Endothelial cell (in vitro differentiated cells): Measurements from ENCODE around the gene PKD2. TPM values are rescaled to one million over a fixed set of nuclear protein-coding genes. Genes with fewer than 3 reads are reported as not detected.

Source experiments
- DNase-seq: peaks from one replicate; pipeline ENCODE4 v3.0.0; 2021; ENCODE audit warnings: low spot score
- H3K27ac Mint-ChIP-seq: one replicate; pipeline ENCODE4 v1.8.0; 2021; ENCODE audit warnings: mixed read lengths, inconsistent platforms; ENCODE audit not compliant: unreplicated experiment
- H3K27me3 Mint-ChIP-seq: one replicate; pipeline ENCODE4 v1.8.0; 2021; ENCODE audit warnings: mild to moderate bottlenecking, moderate library complexity, mixed read lengths, inconsistent platforms; ENCODE audit not compliant: unreplicated experiment
- H3K36me3 Mint-ChIP-seq: one replicate; pipeline ENCODE4 v1.8.0; 2021; ENCODE audit warnings: mild to moderate bottlenecking, low read depth, mixed read lengths, inconsistent platforms; ENCODE audit not compliant: unreplicated experiment
- H3K4me1 Mint-ChIP-seq: one replicate; pipeline ENCODE4 v1.8.0; 2021; ENCODE audit warnings: mild to moderate bottlenecking, mixed read lengths, inconsistent platforms; ENCODE audit not compliant: unreplicated experiment
- H3K4me3 Mint-ChIP-seq: one replicate; pipeline ENCODE4 v1.8.0; 2021; ENCODE audit warnings: mild to moderate bottlenecking, mixed read lengths, inconsistent platforms; ENCODE audit not compliant: unreplicated experiment
- H3K9me3 Mint-ChIP-seq: one replicate; pipeline ENCODE4 v1.8.0; 2021; ENCODE audit warnings: mixed read lengths, inconsistent platforms; ENCODE audit not compliant: unreplicated experiment
- total RNA-seq: library from RNA; stranded (reverse); fragmentation: NEBNext Ultra II Directional; extraction: Animal tissue kit (Norgen Biotek cat#: 25700); gene quantifications from one replicate; pipeline ENCODE4 v1.2.1, GENCODE V29; 2021; ENCODE audit not compliant: unreplicated experiment
- TF ChIP-seq, protein P1 (sequence below): fragments of 200-600 bp; sonication (generic); IDR thresholded peaks from one replicate; pipeline ENCODE4 v1.5.0; 2021; ENCODE audit warnings: antibody characterized with exemption; ENCODE audit not compliant: unreplicated experiment

Gene PKD2
- total RNA-seq, 1 donor from 2014 or later: 31.1 TPM

DNA sequence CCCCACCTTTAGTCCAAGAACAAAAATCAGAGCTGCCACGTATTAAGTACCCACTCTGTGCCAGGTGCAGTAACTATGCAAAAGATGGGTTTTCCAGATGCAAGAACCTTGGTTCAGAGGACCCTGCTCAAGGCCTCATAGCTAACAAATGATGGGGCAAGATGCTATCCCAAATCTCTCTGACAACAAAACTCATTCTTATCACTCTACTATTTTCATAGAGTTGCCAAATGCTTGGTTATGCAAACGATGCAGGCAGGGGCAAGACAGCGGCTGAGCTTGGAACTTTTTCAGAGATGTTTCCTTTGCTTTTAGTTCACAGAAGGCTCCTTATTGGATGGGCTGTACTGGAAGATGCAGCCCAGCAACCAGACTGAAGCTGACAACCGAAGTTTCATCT lies 30.5 kb downstream of the PKD2 start:
- no peak overlapping the region for H3K27ac Mint-ChIP-seq
- TF ChIP-seq, protein P1, sequence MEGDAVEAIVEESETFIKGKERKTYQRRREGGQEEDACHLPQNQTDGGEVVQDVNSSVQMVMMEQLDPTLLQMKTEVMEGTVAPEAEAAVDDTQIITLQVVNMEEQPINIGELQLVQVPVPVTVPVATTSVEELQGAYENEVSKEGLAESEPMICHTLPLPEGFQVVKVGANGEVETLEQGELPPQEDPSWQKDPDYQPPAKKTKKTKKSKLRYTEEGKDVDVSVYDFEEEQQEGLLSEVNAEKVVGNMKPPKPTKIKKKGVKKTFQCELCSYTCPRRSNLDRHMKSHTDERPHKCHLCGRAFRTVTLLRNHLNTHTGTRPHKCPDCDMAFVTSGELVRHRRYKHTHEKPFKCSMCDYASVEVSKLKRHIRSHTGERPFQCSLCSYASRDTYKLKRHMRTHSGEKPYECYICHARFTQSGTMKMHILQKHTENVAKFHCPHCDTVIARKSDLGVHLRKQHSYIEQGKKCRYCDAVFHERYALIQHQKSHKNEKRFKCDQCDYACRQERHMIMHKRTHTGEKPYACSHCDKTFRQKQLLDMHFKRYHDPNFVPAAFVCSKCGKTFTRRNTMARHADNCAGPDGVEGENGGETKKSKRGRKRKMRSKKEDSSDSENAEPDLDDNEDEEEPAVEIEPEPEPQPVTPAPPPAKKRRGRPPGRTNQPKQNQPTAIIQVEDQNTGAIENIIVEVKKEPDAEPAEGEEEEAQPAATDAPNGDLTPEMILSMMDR: no peak
- no peaks in the 10 kb centered on the region for H3K27me3 Mint-ChIP-seq
- H3K36me3 Mint-ChIP-seq: peaks cover 19% of the 10 kb centered on the region
- no peak overlapping the region for H3K4me3 Mint-ChIP-seq
- no peak for DNase-seq
- no peaks in the 10 kb centered on the region for H3K9me3 Mint-ChIP-seq
- peaks cover 6% of the 10 kb centered on the region for H3K4me1 Mint-ChIP-seq

DNA sequence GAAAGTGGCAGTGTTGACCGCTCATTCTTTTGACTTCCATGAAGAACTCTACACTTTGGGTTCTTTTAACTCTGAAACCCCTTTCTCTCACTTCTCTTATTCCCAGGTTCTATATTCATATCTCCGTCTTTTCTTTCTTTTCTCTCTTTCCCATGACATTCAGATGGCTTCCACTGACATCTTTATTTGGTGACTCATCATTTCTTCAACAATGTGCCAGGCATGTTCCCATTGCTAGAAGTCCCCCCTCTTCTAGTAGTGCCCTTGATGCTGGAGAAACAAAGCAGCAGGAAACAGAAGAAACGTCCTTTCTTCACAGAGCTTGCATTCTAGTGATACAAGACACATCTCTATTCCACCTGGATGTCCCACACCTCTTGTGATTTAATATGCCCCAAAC lies 33.3 kb downstream of the PKD2 start:
- Mint-ChIP-seq H3K36me3 (peaks cover 27% of the 10 kb centered on the region), H3K9me3 (no peaks in the 10 kb centered on the region), H3K27me3 (no peaks in the 10 kb centered on the region), H3K4me1 (no peaks in the 10 kb centered on the region), H3K4me3 (no peak overlapping the region), H3K27ac (no peak overlapping the region)
- TF ChIP-seq, protein P1: no peak
- no peak for DNase-seq

DNA sequence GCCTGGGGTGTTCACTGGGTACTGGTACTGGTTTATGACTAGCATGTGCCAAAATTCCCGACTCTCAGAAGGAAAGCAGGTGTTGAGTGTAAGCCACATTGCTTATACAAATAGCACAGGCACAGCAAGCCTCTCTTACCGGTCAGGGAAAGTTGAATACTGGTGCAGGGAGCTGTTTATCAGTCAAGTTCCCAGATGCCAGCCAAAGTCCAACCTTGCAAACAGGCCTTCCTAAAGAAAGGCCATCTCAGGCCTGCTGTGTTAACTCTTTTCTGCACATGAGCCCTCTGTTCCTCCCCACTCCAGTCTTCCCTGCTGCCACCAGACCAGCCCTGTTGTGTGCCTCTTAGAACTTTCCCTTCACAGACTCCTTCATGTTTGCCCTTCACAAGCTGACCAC lies 34.2 kb downstream of the PKD2 start:
- Mint-ChIP-seq H3K36me3 (peaks cover 18% of the 10 kb centered on the region), H3K4me3 (no peak overlapping the region), H3K27ac (no peak overlapping the region), H3K9me3 (no peaks in the 10 kb centered on the region), H3K4me1 (no peaks in the 10 kb centered on the region), H3K27me3 (no peaks in the 10 kb centered on the region)
- TF ChIP-seq, protein P1: no peak
- no peak for DNase-seq

DNA sequence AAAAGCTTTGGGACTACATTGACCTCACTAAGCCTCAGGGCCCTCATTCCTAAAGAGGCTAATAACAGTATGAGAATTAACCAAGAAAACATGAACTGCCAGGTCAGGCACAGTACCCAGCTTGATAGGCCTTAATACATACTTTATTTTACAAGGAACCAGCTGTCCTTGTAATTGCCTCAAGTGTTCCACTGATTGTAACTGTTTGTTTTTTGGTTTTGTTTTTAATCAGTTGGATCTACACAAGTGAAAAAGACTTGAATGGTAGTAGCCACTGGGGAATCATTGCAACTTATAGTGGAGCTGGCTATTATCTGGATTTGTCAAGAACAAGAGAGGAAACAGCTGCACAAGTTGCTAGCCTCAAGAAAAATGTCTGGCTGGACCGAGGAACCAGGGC lies 35.6 kb downstream of the PKD2 start:
- Mint-ChIP-seq H3K9me3 (no peaks in the 10 kb centered on the region), H3K27me3 (no peaks in the 10 kb centered on the region), H3K4me3 (no peak overlapping the region), H3K27ac (no peak overlapping the region), H3K36me3 (peaks cover 18% of the 10 kb centered on the region), H3K4me1 (no peaks in the 10 kb centered on the region)
- DNase-seq: no peak
- TF ChIP-seq, protein P1: no peak

- Mint-ChIP-seq H3K9me3 (no peaks in the 10 kb centered on the region), H3K4me1 (no peaks in the 10 kb centered on the region), H3K4me3 (no peak overlapping the region), H3K27me3 (no peaks in the 10 kb centered on the region), H3K36me3 (peaks cover 18% of the 10 kb centered on the region), H3K27ac (no peak overlapping the region)
- TF ChIP-seq, protein P1: no peak
- no peak for DNase-seq
Measured at GRCh38 chr4:88043586-88044340, 36.3 kb downstream of the PKD2 start.
